GM18858 (cell line): ENCODE data around the gene TMEM239.
"Not testable (repeated sequence)": the region's sequence is repeated elsewhere in the genome, so short reads cannot be mapped to it uniquely, and the experiment has no call there.

Experiments
- ATAC-seq: cut with Tn5 transposase; IDR thresholded peaks from one replicate; pipeline ENCODE4 v1.9.1; 2021; ENCODE audit not compliant: unreplicated experiment

Gene TMEM239

GRCh38 chr20:2799688-2800520 is 16.3 kb upstream of the TMEM239 start:
- ATAC-seq: no peak

GRCh38 chr20:2800521-2801285 is 15.5 kb upstream of the TMEM239 start, which contains the start of gene CPXM1:
TSS of gene CPXM1 (minus strand) at chr20:2800627. CDS start at chr20:2800572, 55 bp downstream.
- ATAC-seq: no peak

GRCh38 chr20:2801286-2801728 is 14.9 kb upstream of the TMEM239 start:
- no peak for ATAC-seq

GRCh38 chr20:2804041-2804828 is 11.9 kb upstream of the TMEM239 start:
- no peak for ATAC-seq

- ATAC-seq: no peak
These were observed 11.1 kb upstream of the TMEM239 start for GRCh38 chr20:2804852-2805688.

GRCh38 chr20:2805689-2806350 is 10.3 kb upstream of the TMEM239 start:
- no peak for ATAC-seq

GRCh38 chr20:2806351-2806701 is 9.8 kb upstream of the TMEM239 start:
- ATAC-seq: no peak

- no peak for ATAC-seq
These were observed 9.1 kb upstream of the TMEM239 start for GRCh38 chr20:2807019-2807418.

GRCh38 chr20:2807929-2808328 is 8.2 kb upstream of the TMEM239 start:
- ATAC-seq: not testable (repeated sequence)

GRCh38 chr20:2809690-2810089 is 6.5 kb upstream of the TMEM239 start:
- ATAC-seq: no peak

- no peak for ATAC-seq
These were observed 4.0 kb upstream of the TMEM239 start for GRCh38 chr20:2812189-2812588.

- ATAC-seq: no peak
These were observed 2.1 kb upstream of the TMEM239 start for GRCh38 chr20:2814076-2814475.

- no peak for ATAC-seq
These were observed 1.5 kb upstream of the TMEM239 start, which contains the start of gene C20orf141 for GRCh38 chr20:2814587-2815051. TSS of gene C20orf141 (plus strand) at chr20:2814987. CDS start at chr20:2815185, 198 bp downstream.

- ATAC-seq: no peak
These were observed 793 bp upstream of the TMEM239 start for GRCh38 chr20:2815242-2815900.

GRCh38 chr20:2816583-2817340 is 598 bp downstream of the TMEM239 start:
- ATAC-seq: no peak

GRCh38 chr20:2817341-2817726 is 1.2 kb downstream of the TMEM239 start:
- ATAC-seq: no peak

- ATAC-seq: no peak
These were observed 1.9 kb downstream of the TMEM239 start for GRCh38 chr20:2817891-2818595.
